K562 (cell line): ENCODE measurements around the gene ATP5PO. TPM values are rescaled to one million over a fixed set of nuclear protein-coding genes. Genes with fewer than 3 reads are reported as not detected.
A peak's percentile ranks its signal among the peaks of the same experiment; 100 is the strongest.

Experiments used
- ATAC-seq: fragments of 200-7000 bp; cut with Tn5 transposase; 3 replicates; pipeline ENCODE4 v1.9.1; 2020; ENCODE audit warnings: moderate library complexity
- BruUV-seq: library from RNA; stranded (reverse); fragments of 400-500 nt; replicated peaks from 2 replicates; lab custom pipeline; 2021; lab: Mats Ljungman, UMichigan
- CTCF ChIA-PET: fragments of 300-600 bp; formaldehyde crosslinking; extraction: SDS; loops from one replicate; lab custom pipeline; 2021; ENCODE audit warnings: low intra/inter-chr PET ratio; lab: Yijun Ruan, JAX
- POLR2A ChIA-PET: fragments of 300-600, 350-650 bp; sonication (Branson Sonifier 250); formaldehyde crosslinking; extraction: SDS; loops from one replicate; lab custom pipeline; 2021; ENCODE audit warnings: antibody characterized with exemption, inconsistent platforms; lab: Yijun Ruan, JAX
- DNase-seq, 4 experiments: peaks; one replicate each; pipeline versions ENCODE4 v3.0.0 to v3.0.0-alpha.2; 2011 to 2018; ENCODE audit warnings: low spot score in 3 of 4, mixed read lengths in 3 of 4; ENCODE audit errors: extremely low read depth in 1 of 4
- FAIRE-seq: peaks from 2 replicates; lab custom pipeline; 2011; peaks lifted over from hg19 to GRCh38; lab: Jason Lieb, UNC
- H2AFZ ChIP-seq: 2 replicates; pipeline ENCODE4 v1.6.0; 2011; ENCODE audit warnings: low read depth, low read length, control low read depth, inconsistent platforms
- H3K27ac ChIP-seq: fragments of 200-600 bp; 3 replicates; pipeline ENCODE4 v1.8.0; 2011; ENCODE audit warnings: low read depth, mild to moderate bottlenecking, control low read depth, inconsistent platforms, low read length, moderate library complexity, mixed read lengths; ENCODE audit errors: extremely low read depth
- H3K27me3 ChIP-seq, 2 experiments: fragments of 300-600 bp in 1 of 2; 2 replicates in 1 of 2; 3 replicates in 1 of 2; pipeline versions ENCODE4 v1.6.0 to v1.8.0; 2011; ENCODE audit warnings: inconsistent platforms in 2 of 2, low read length in 2 of 2, mild to moderate bottlenecking in 1 of 2, mixed read lengths in 1 of 2, moderate library complexity in 1 of 2; ENCODE audit not compliant: control insufficient read depth in 2 of 2, insufficient read depth in 2 of 2
- H3K36me3 ChIP-seq: fragments of 300-600 bp; 3 replicates; pipeline ENCODE4 v1.8.0; 2011; ENCODE audit warnings: mild to moderate bottlenecking, low read length, inconsistent platforms; ENCODE audit not compliant: control insufficient read depth, insufficient read depth
- H3K4me1 ChIP-seq, 2 experiments: fragments of 200-600 bp in 1 of 2; replicated peaks in 1 of 2; 2 replicates in 1 of 2; 3 replicates in 1 of 2; pipeline versions ENCODE4 v1.5.1 to v1.8.0; 2011; ENCODE audit warnings: inconsistent platforms in 2 of 2, low read length in 2 of 2, mild to moderate bottlenecking in 1 of 2, mixed read lengths in 1 of 2, moderate library complexity in 1 of 2; ENCODE audit not compliant: control insufficient read depth in 2 of 2, insufficient read depth in 2 of 2
- H3K4me2 ChIP-seq: 2 replicates; pipeline ENCODE4 v1.6.1; 2011; ENCODE audit warnings: low read length, control low read depth, inconsistent platforms, mixed read lengths; ENCODE audit not compliant: insufficient read depth
- H3K4me3 ChIP-seq: fragments of 200-600 bp; sonication (generic), shearing (Covaris generic); 2 replicates; pipeline ENCODE4 v1.5.1; 2016; ENCODE audit warnings: control low read depth, inconsistent platforms
- H3K79me2 ChIP-seq: fragments of 200-600 bp; 3 replicates; pipeline ENCODE4 v1.8.0; 2011; ENCODE audit warnings: low read length, inconsistent platforms; ENCODE audit not compliant: control insufficient read depth, insufficient read depth
- H3K9ac ChIP-seq, 2 experiments: 2 replicates each; pipeline versions ENCODE4 v1.6.0 to v1.6.1; 2011; ENCODE audit warnings: low read depth in 2 of 2, low read length in 2 of 2, control low read depth in 1 of 2, inconsistent platforms in 1 of 2, mild to moderate bottlenecking in 1 of 2, mixed read lengths in 1 of 2; ENCODE audit not compliant: insufficient read depth in 1 of 2
- H3K9me1 ChIP-seq: one replicate; pipeline ENCODE4 v1.6.0; 2011; ENCODE audit warnings: inconsistent platforms, mild to moderate bottlenecking, low read length, moderate library complexity; ENCODE audit not compliant: control insufficient read depth, insufficient read depth
- H3K9me3 ChIP-seq: replicated peaks from 2 replicates; pipeline ENCODE4 v1.5.1; 2011; ENCODE audit warnings: low read depth, low read length, inconsistent platforms; ENCODE audit not compliant: control insufficient read depth, insufficient read depth
- H4K20me1 ChIP-seq: replicated peaks from 2 replicates; pipeline ENCODE4 v1.6.1; 2011; ENCODE audit warnings: low read length, inconsistent platforms, mixed read lengths; ENCODE audit not compliant: control insufficient read depth, insufficient read depth
- CBX8 ChIP-seq: fragments of 200-600 bp; sonication (generic); IDR thresholded peaks from 2 replicates; pipeline ENCODE4 v1.6.1; 2012; ENCODE audit warnings: borderline replicate concordance, mixed run types, low read depth, mild to moderate bottlenecking, moderate library complexity, mixed read lengths, low read length, control low read depth, inconsistent platforms; ENCODE audit not compliant: poor library complexity, severe bottlenecking; ENCODE audit errors: extremely low read depth
- CCNT2 ChIP-seq: IDR thresholded peaks from 2 replicates; pipeline ENCODE4 v1.6.1; 2011; ENCODE audit warnings: borderline replicate concordance, low read depth, mild to moderate bottlenecking, moderate library complexity, mixed read lengths, low read length; ENCODE audit not compliant: insufficient read length; ENCODE audit errors: extremely low read depth
- GATA2 ChIP-seq: sonication (generic); formaldehyde crosslinking; IDR thresholded peaks from 2 replicates; pipeline ENCODE4 v1.4.0; 2020; ENCODE audit warnings: mild to moderate bottlenecking, missing genetic modification reagents
- ZFX ChIP-seq: sonication (generic); formaldehyde crosslinking; IDR thresholded peaks from 2 replicates; pipeline ENCODE4 v1.8.0; 2022; ENCODE audit warnings: mild to moderate bottlenecking, missing genetic modification reagents, moderate library complexity
- ZNF24 ChIP-seq: fragments of 450-650 bp; IDR thresholded peaks from 2 replicates; pipeline ENCODE4 v1.6.1; 2016
- ZNF780A ChIP-seq: fragments of 250-450 bp; sonication (Bioruptor Pico); IDR thresholded peaks from 2 replicates; pipeline ENCODE4 v1.5.0; 2021; ENCODE audit warnings: mild to moderate bottlenecking
- WGBS: fragments of 100-300 bp; shearing (Covaris generic); methylation state at CpG from one replicate; pipeline ENCODE4 v1.1.6; 2016; ENCODE audit warnings: low coverage, mixed read lengths; ENCODE audit not compliant: insufficient coverage; ENCODE audit errors: missing lambda C conversion rate; 5-methylcytosine and 5-hydroxymethylcytosine counted together
- in situ Hi-C: fragments of 300-500 bp; cut with MboI; formaldehyde crosslinking; loops from 4 replicates; pipeline ENCODE4 v1.15.0; 2018; ENCODE audit warnings: inconsistent platforms, mixed read lengths
- intact Hi-C: fragments of 100-400 bp; cut with micrococcal nuclease; formaldehyde crosslinking; loops from 2 replicates; pipeline ENCODE4 v1.14.2; 2022
- polyA plus RNA-seq, 8 experiments: library from polyadenylated mRNA; depleted of rRNA in 4 of 8; stranded (reverse) in 5 of 8; unstranded in 3 of 8; fragments of >200 nt; fragmentation: Nextera tagmentation in 2 of 8; fragmentation: Illumina TruSeq in 1 of 8; extraction: Ambion mirVana in 2 of 8; extraction: Trizol in 1 of 8; gene quantifications; 2 replicates each; pipeline versions ENCODE4 v1.2.1 to v1.2.3, GENCODE V29; 2011 to 2014; ENCODE audit warnings: inconsistent platforms in 1 of 8, missing spikeins in 1 of 8
- total RNA-seq, 7 experiments: library from RNA; depleted of rRNA in 6 of 7; stranded (reverse); fragments of >200 nt in 6 of 7; fragmentation: Illumina TruSeq in 2 of 7; extraction: Trizol in 2 of 7; gene quantifications; 2 replicates each; pipeline versions ENCODE4 v1.2.1 to v1.2.3, GENCODE V29; 2011 to 2021; ENCODE audit warnings: low replicate concordance in 1 of 7
- TF ChIP-seq, protein P1 (sequence below): fragments of 200-800 bp; sonication (Bioruptor generic); IDR thresholded peaks from 2 replicates; pipeline ENCODE4 v1.6.1; 2017; ENCODE audit warnings: missing genetic modification characterization, missing compliant biosample characterization
- TF ChIP-seq, protein P2 (sequence below), 3 experiments: IDR thresholded peaks in 2 of 3; conservative IDR thresholded peaks in 1 of 3; 2 replicates each; pipeline ENCODE4 v1.5.1; 2011 to 2012; ENCODE audit warnings: low read length in 3 of 3, mild to moderate bottlenecking in 3 of 3, control low read depth in 2 of 3, improper control_type of control experiment in 1 of 3, inconsistent platforms in 1 of 3, low read depth in 1 of 3, mixed read lengths in 1 of 3, moderate library complexity in 1 of 3; ENCODE audit not compliant: insufficient read depth in 2 of 3
- TF ChIP-seq, protein P3 (sequence below), 2 experiments: IDR thresholded peaks; 2 replicates each; pipeline ENCODE4 v1.6.1; 2011; ENCODE audit warnings: borderline replicate concordance in 1 of 2, control low read depth in 1 of 2, low read depth in 1 of 2, low read length in 1 of 2, mild to moderate bottlenecking in 1 of 2, mixed read lengths in 1 of 2, moderate library complexity in 1 of 2; ENCODE audit not compliant: insufficient read depth in 1 of 2, insufficient read length in 1 of 2, poor library complexity in 1 of 2, severe bottlenecking in 1 of 2; ENCODE audit errors: extremely low read depth in 1 of 2

ATP5PO gene
- total and polyA plus RNA-seq, 9 of the 15 experiments (the other 6 are each of a cell fraction or from before 2014, with no cell fraction given), result 367 to 2,722 (median 808) TPM

DNA sequence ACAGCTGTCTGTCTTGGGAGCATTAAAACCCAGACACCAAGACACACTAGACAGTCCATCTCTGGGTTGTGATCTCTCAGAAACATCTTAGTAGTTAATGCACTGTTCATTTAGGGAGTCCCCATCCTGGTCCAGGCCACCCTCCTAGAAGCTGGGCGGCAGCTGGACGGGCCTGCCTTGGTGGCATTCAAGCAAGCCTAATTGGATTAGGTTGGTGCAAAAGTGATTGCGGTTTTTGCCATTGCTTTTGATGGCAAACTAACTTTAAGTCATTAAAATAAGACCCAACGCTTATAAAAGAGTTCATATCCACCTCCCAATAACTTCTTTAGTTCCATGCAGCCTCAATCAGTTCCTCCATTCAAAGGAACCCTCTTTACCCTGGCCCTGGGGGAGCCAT is 21.7 kb downstream of the ATP5PO start (continued):
- TF ChIP-seq CBX8 (no peak), ZNF780A (CRISPR knock-in tag) (no peak), ZNF24 (no peak), GATA2 (CRISPR knock-in tag) (peak; percentile 37; the same call in 1 of the 2 replicates), ZFX (CRISPR knock-in tag) (peak; percentile 27; the same call in 1 of the 2 replicates), CCNT2 (no peak)
- TF ChIP-seq, protein P1, sequence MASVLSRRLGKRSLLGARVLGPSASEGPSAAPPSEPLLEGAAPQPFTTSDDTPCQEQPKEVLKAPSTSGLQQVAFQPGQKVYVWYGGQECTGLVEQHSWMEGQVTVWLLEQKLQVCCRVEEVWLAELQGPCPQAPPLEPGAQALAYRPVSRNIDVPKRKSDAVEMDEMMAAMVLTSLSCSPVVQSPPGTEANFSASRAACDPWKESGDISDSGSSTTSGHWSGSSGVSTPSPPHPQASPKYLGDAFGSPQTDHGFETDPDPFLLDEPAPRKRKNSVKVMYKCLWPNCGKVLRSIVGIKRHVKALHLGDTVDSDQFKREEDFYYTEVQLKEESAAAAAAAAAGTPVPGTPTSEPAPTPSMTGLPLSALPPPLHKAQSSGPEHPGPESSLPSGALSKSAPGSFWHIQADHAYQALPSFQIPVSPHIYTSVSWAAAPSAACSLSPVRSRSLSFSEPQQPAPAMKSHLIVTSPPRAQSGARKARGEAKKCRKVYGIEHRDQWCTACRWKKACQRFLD (CRISPR knock-in tag), result no peak

- H3K36me3 ChIP-seq, result no peaks in the 10 kb centered on the region
- H3K9me1 ChIP-seq, result no peaks in the 10 kb centered on the region
- H3K4me1 ChIP-seq, result peaks cover 2 to 12% of the 10 kb centered on the region in 2 experiments; a peak in 3 of 5 replicates
- FAIRE-seq (no peak), ATAC-seq (peak; percentile 68), DNase-seq (peak; percentile 50 to 55 (median 54))
- ChIA-PET POLR2A (interaction anchor here (0.5 to 1.5 kb wide), 8 partner anchors 9 to 1155 kb away, joined by 3 read pairs; no protein-coding TSS in a partner anchor), CTCF (no interaction called here)
- in situ Hi-C loops, result no loop called here
- H3K27ac ChIP-seq, result no peak overlapping the region
- no peak overlapping the region for H2AFZ ChIP-seq
- intact Hi-C loops, result loop anchor here (5.0 kb wide), 2 partner anchors 286 to 351 kb away; partner anchors contain the start of genes GART and SON
- no peaks in the 10 kb centered on the region for H3K9me3 ChIP-seq
- no peak overlapping the region for H3K4me3 ChIP-seq
- 20% methylated on average over 8 of the region's 8 CpGs for WGBS
- H3K27me3 ChIP-seq, result peaks cover 17 to 25% of the 10 kb centered on the region in 2 experiments; a peak in 4 of 5 replicates
- no peak overlapping the region for H3K9ac ChIP-seq
- H4K20me1 ChIP-seq, result no peaks in the 10 kb centered on the region
- no TSS peak for BruUV-seq
- H3K4me2 ChIP-seq, result no peak overlapping the region
- no peaks in the 10 kb centered on the region for H3K79me2 ChIP-seq
- TF ChIP-seq, protein P2, sequence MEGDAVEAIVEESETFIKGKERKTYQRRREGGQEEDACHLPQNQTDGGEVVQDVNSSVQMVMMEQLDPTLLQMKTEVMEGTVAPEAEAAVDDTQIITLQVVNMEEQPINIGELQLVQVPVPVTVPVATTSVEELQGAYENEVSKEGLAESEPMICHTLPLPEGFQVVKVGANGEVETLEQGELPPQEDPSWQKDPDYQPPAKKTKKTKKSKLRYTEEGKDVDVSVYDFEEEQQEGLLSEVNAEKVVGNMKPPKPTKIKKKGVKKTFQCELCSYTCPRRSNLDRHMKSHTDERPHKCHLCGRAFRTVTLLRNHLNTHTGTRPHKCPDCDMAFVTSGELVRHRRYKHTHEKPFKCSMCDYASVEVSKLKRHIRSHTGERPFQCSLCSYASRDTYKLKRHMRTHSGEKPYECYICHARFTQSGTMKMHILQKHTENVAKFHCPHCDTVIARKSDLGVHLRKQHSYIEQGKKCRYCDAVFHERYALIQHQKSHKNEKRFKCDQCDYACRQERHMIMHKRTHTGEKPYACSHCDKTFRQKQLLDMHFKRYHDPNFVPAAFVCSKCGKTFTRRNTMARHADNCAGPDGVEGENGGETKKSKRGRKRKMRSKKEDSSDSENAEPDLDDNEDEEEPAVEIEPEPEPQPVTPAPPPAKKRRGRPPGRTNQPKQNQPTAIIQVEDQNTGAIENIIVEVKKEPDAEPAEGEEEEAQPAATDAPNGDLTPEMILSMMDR (IDR thresholded peaks at IDR 0.05 in 2 of 3, conservative IDR thresholded peaks at IDR 0.05 in 1 of 3; ENCODE audit: insufficient read depth in 2 of 3, low read depth in 1 of 3, low read length in 3 of 3), result peak; percentile 52 to 58 (median 56)
- TF ChIP-seq, protein P3, sequence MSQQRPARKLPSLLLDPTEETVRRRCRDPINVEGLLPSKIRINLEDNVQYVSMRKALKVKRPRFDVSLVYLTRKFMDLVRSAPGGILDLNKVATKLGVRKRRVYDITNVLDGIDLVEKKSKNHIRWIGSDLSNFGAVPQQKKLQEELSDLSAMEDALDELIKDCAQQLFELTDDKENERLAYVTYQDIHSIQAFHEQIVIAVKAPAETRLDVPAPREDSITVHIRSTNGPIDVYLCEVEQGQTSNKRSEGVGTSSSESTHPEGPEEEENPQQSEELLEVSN (IDR thresholded peaks at IDR 0.05; ENCODE audit: borderline replicate concordance in 1 of 2, extremely low read depth in 1 of 2, insufficient read depth in 1 of 2, insufficient read length in 1 of 2, low read depth in 1 of 2, low read length in 1 of 2, poor library complexity in 1 of 2, severe bottlenecking in 1 of 2), result peak in 1 of 2 experiments; percentile 31
These were observed 22.8 kb downstream of the ATP5PO start for GRCh38 chr21:33892853-33893252.
